DND-41 (cell line): ENCODE measurements around the gene AP1B1.

ENCODE experiments used
- CTCF ChIP-seq: IDR thresholded peaks from 2 replicates; pipeline ENCODE4 v1.5.1; 2012; ENCODE audit warnings: borderline replicate concordance, low read length, moderate library complexity, mild to moderate bottlenecking; ENCODE audit not compliant: poor library complexity, severe bottlenecking; ENCODE audit errors: extremely low read depth
- EZH2 ChIP-seq: IDR thresholded peaks from 3 replicates; pipeline ENCODE4 v1.6.1; 2012; ENCODE audit warnings: borderline replicate concordance, low read depth, mild to moderate bottlenecking, moderate library complexity, low read length, inconsistent platforms; ENCODE audit not compliant: severe bottlenecking

GRCh38 chr22:29335656-29336055, 52.7 kb downstream of the AP1B1 start:
- TF ChIP-seq CTCF, result no peak
- TF ChIP-seq EZH2, result no peak
